Astrocyte of the cerebellum (primary cell): ENCODE data around the gene SLC7A8.
"Not testable (repeated sequence)": the region's sequence is repeated elsewhere in the genome, so short reads cannot be mapped to it uniquely, and the experiment has no call there.

Experiments
- DNase-seq: peaks from one replicate; pipeline ENCODE4 v3.0.0-alpha.2; 2011; ENCODE audit warnings: low read depth
- H3K4me3 ChIP-seq: 2 replicates; pipeline ENCODE4 v1.5.1; 2011; ENCODE audit warnings: mild to moderate bottlenecking, low read depth, low read length, moderate library complexity
- in situ Hi-C: cut with HindIII; loops from 2 replicates; pipeline ENCODE4 v1.10.0; 2017; ENCODE audit warnings: low sequenced_read_pairs
- TF ChIP-seq, protein P1 (sequence below): IDR thresholded peaks from 2 replicates; pipeline ENCODE4 v1.5.1; 2012; ENCODE audit warnings: low read length, low read depth, moderate library complexity, mild to moderate bottlenecking; ENCODE audit errors: missing control alignments

SLC7A8 gene

DNA sequence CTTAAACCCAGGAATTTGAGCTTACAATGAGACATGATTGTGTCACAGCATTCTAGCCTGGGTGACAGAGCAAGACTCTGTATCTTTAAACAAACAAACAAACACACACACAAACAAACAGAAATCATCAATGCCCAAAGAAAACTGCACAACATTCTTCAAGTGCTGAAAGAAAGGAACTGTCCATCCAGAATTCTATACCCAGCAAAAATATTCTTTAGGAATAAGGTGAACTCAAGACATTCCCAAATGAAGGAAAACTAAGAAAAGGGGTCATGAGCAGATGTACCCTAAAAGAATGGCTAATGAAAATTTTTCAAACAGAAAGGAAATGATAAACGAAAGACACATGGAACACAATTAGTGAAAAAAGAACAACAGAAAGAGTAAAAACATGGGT, 32.0 kb upstream of the SLC7A8 start:
- no peak for DNase-seq
- TF ChIP-seq, protein P1, sequence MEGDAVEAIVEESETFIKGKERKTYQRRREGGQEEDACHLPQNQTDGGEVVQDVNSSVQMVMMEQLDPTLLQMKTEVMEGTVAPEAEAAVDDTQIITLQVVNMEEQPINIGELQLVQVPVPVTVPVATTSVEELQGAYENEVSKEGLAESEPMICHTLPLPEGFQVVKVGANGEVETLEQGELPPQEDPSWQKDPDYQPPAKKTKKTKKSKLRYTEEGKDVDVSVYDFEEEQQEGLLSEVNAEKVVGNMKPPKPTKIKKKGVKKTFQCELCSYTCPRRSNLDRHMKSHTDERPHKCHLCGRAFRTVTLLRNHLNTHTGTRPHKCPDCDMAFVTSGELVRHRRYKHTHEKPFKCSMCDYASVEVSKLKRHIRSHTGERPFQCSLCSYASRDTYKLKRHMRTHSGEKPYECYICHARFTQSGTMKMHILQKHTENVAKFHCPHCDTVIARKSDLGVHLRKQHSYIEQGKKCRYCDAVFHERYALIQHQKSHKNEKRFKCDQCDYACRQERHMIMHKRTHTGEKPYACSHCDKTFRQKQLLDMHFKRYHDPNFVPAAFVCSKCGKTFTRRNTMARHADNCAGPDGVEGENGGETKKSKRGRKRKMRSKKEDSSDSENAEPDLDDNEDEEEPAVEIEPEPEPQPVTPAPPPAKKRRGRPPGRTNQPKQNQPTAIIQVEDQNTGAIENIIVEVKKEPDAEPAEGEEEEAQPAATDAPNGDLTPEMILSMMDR, result no peak
- in situ Hi-C loops, result no loop called here
- H3K4me3 ChIP-seq, result no peak overlapping the region

DNA sequence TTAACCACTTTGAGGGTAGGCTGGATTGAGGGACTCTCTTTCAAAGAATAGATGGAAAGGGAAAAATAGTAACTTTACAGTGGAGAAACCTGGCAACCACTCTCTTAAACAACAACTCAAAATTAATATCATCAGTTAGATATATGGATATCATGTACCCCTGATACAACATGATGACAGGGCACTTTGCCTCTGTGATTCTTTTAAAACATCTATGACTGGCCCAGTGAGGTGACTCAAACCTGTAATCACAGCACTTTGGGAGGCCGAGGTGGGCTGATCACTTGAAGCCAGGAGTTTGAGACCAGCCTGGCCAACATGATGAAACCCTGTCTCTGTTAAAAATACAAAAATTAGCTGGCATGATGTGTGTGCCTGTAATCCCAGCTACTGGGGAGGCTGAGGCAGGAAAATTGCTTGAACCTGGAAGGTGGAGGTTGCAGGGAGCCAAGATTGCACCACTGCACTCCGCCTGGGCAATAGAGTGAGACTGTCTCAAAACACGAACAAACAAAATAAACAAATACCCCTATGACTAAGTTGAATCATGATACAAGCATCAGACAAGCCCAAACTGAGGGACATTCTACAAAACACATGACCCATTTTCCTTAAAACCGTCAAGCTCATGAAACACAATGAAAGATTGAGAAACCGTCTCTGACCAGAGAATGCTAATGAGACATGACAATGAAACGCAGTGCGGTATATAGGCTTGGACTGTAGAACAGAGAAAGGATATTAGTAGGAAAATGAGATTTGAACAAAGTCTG, 26.4 kb upstream of the SLC7A8 start:
- TF ChIP-seq, protein P1, result no peak
- DNase-seq, result no peak
- in situ Hi-C loops, result no loop called here
- no peak overlapping the region for H3K4me3 ChIP-seq

DNA sequence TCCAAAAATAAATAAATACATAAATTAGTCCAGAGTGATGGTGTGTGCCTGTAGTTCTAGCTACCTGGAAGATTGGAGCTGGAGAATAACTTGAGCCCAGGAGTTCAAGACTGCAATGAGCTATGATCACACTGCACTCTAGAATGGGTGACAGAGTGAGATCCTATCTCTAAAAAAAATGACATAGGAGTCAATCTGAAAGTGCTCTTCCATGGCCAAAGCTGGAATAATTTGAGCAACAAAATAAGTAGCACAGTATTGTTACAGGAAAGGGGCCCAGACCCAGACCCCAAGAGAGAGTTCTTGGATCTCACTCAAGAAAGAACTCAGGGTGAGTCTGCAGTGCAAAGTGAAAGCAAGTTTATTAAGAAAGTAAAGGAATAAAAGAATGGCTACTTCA, 24.9 kb upstream of the SLC7A8 start:
- H3K4me3 ChIP-seq, result no peak overlapping the region
- TF ChIP-seq, protein P1, result no peak
- in situ Hi-C loops, result no loop called here
- DNase-seq, result no peak

DNA sequence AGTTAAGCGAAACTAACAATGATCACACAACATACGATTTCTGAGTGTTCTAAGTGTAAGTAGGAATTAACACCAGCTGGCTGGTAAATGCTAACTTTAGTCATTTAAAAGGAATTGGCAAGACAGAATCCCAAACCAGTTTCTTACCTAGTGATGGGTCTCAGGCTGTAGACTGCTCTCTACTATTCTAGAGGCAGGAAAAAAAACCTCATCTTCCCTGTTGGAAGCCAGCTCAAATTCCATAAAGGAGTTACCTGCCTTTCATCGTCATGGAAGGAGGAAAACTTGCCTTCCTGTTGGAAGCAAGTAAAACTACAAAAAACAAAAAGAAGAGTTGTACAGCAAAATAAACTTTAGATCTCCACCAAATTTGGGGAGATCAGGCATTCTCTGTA, 23.7 kb upstream of the SLC7A8 start:
- TF ChIP-seq, protein P1, result no peak
- DNase-seq, result no peak
- in situ Hi-C loops, result no loop called here
- H3K4me3 ChIP-seq, result no peak overlapping the region

- in situ Hi-C loops, result no loop called here
Measured at GRCh38 chr14:23206422-23207145, 23.1 kb upstream of the SLC7A8 start.

DNA sequence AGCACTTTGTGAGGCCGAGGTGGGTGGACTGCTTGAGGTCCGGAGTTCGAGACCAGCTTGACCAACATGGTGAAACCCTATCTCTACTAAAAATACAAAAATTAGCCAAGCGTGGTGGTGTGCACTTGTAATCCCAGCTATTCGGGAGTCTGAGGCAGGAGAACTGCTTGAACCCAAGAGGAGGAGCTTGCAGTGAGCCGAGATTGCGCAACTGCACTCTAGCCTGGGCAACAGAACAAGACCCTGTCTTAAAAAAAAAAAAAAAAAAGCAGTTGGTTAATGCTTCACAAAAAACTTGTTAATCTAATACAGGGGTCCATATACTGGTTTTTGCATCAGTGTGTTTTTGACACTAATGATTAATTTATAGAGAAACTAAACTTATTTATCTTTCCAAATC, 18.5 kb upstream of the SLC7A8 start:
- no peak overlapping the region for H3K4me3 ChIP-seq
- in situ Hi-C loops, result no loop called here
- no peak for DNase-seq
- TF ChIP-seq, protein P1, result no peak

More at GRCh38 chr14:23206422-23207145, 23.1 kb upstream of the SLC7A8 start:
- H3K4me3 ChIP-seq, result no peak overlapping the region
- DNase-seq, result no peak
- TF ChIP-seq, protein P1, result no peak

- in situ Hi-C loops, result not testable (repeated sequence)
Measured at GRCh38 chr14:23199141-23199540, 15.7 kb upstream of the SLC7A8 start.

GRCh38 chr14:23196487-23196886, 13.0 kb upstream of the SLC7A8 start:
- H3K4me3 ChIP-seq, DNase-seq, in situ Hi-C loops: not testable (repeated sequence)

More at GRCh38 chr14:23199141-23199540, 15.7 kb upstream of the SLC7A8 start:
- DNase-seq, H3K4me3 ChIP-seq: not testable (repeated sequence)
